HG02798 (cell line): ENCODE results near the gene GSK3A.
A peak's percentile ranks its signal among the peaks of the same experiment; 100 is the strongest.

ENCODE experiments used
- ATAC-seq: cut with Tn5 transposase; IDR thresholded peaks from one replicate; pipeline ENCODE4 v1.9.1; 2021; ENCODE audit warnings: mild to moderate bottlenecking; ENCODE audit not compliant: unreplicated experiment, poor library complexity

The GSK3A gene

GRCh38 chr19:42250666-42251531 is 8.5 kb upstream of the GSK3A start:
- no peak for ATAC-seq

GRCh38 chr19:42250183-42250665 is 7.8 kb upstream of the GSK3A start:
- no peak for ATAC-seq

DNA sequence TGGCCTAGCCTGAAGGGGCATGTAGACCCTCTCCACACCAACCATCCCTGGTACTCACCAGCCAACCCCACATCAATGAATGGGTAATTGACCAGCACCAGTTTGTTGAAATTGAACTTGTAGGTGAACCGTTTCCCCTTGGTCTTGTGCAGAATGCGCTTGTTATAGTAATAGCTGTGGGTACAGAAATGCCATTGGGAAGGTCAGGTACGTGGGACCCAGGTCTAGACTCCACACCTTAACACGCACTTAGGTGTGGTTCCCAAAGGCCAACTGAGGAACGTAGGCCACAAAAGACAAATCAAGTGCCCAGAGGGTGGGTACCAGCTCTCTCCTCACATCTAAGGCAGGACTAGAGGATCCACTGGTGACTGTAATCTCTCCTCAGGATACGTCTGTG is 7.4 kb upstream of the GSK3A start:
- no peak for ATAC-seq

- no peak for ATAC-seq
Observed at GRCh38 chr19:42249149-42249750, 6.8 kb upstream of the GSK3A start.

- no peak for ATAC-seq
Observed at GRCh38 chr19:42248270-42249148, 6.1 kb upstream of the GSK3A start.

DNA sequence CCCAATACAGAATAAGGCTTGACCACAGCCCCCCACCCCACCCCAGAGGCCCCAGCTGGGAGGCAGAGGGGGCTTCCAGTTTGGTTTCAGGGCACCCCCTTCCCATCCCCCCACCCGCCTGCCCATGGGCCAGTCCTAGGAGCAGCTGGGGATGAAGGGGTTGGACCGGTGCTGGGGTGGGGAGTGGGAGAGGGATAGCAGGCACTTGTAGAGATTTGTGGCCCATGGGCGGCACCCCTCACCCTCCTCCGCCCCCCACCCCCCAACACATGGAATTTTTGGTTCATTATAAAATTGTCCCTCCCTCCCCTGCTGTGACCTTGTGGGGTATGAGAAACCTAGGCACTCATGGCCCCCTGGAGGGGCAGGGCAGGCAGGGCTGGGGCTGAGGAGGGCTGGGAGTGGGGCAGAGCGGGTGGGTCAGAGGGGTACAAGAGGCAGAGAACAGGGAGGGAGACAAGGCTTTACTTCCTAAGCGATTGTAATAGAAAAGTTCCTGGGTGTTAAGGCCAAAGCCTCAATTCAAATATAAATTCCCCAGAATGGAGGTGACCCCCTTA is 5.3 kb upstream of the GSK3A start:
- no peak for ATAC-seq

- no peak for ATAC-seq
Observed at GRCh38 chr19:42246922-42247639, 4.7 kb upstream of the GSK3A start.

- ATAC-seq: no peak
Observed at GRCh38 chr19:42246143-42246921, 3.9 kb upstream of the GSK3A start.

- no peak for ATAC-seq
Observed at GRCh38 chr19:42245231-42245630, 2.8 kb upstream of the GSK3A start.

GRCh38 chr19:42244347-42245220 is 2.2 kb upstream of the GSK3A start:
- peak; percentile 35 for ATAC-seq

DNA sequence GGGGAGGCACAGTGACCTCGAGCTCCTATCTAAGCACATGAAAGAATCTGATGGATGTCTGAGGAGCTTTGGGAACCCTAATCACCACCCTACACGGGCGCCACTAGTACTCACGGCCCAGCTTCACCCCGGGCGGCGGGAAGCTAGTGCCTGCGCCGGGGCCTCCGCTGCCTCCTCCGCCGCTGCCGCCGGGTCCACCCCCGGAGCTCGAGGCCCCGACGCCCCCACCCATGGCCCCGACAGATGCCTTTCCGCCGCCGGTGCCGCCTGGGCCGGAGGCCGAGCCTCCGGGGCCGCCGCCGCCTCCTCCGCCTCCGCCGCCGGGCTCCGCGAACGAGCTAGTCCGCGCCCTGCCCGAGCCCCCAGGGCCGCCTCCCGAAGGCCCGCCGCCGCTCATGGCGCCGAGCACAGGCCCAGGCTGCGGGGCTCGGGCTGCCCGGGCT is 312 bp downstream of the GSK3A start:
- ATAC-seq: no peak

DNA sequence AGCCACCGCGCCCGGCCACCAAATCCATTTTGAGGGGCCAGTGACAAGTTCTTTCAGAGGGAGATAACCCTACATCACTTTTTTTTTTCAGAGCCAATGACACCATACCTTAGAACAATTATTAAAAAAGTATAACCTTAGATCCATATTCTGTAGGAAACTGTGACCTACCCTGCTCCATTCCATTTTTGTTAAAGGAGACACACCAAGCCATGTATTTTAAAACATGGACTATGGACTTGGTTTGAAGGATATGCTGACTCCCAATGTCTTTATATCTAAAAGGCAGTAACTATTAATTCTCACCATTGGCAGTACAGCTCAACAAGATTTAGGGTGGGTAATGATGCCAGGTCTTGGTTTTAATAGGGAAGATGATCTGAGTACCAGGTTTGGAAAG is 1.1 kb downstream of the GSK3A start:
- no peak for ATAC-seq

DNA sequence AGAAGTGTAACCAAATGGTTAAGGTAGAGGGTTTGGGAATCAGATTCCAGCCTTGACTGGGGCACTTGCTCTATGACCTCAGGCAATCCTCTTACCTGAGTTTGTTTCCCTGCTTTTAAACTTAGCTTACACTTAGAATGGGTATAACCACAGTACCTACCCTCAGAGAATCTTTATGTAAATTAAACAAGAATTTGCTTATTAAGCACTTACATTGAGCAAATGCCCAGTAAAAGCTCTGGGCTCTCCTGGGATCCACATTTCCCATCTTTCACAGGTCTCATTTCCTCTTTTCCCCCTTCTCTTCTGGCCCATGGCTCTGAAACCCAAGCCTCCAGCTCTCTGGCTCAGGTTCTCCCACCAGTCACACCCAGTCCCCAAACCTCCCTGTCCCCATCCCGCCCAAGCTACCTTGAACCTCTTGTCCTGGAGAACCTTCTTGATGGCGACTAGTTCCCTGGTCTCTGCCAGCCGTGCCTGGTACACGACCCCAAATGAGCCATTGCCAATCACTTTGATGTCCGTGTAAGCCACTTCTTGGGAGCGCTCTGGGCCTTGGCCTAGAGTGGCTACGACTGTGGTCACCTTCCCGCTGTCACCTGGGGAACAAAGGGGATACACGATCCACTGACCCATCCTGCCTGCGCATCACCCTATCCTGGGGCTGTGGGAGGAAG is 2.7 kb downstream of the GSK3A start:
- ATAC-seq: no peak

- ATAC-seq: no peak
Observed at GRCh38 chr19:42235181-42235580, 7.2 kb downstream of the GSK3A start.

GRCh38 chr19:42234364-42234763 is 8.0 kb downstream of the GSK3A start:
- ATAC-seq: no peak

DNA sequence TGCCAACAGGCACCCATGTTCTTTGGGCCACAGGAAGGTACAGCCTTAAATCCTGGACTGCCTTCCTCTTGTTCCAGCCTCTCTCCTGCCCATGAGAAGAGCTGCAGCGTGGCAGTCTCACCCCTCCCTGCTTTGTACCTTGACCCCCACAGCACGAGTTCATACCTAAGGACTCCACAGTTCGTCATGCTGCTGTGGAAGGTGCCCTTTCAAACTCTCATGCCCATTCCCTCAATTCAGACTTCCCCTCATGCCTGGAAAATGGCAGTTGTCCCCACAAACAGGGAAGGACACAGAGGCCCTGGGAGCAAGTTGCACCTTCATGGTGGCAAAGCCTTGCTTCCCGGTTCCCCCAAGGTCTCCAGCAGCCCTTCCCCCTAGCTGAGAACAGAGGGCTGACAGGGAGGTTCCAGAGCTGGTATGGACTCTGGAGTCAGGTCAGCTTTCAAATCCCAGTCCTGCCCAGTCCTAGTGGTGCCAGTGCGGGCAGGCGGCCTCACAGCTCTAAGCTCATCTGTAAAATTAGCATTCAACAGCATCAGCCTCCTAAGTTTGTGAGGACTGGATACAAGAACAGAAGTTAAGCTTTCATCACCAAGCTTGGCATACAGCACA is 8.6 kb downstream of the GSK3A start:
- ATAC-seq: no peak

DNA sequence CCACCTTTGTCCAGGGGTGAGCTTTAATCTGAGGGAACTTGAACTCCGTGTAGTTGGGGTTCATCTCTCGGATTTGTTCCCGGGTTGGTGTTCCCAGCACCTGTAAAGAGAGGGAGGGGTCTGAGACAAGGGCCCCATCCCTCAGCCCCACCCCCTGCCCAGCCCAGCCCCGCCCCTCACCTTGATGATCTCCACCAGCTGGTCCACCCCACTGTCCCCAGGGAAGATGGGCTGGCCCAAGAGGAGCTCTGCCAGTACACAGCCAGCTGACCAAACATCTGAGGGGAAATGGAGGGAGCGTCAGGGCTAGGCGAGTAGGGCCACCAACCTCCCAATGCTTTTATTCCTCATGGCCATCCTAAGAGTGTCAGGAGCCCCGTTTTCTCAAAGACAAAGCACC is 9.3 kb downstream of the GSK3A start:
- ATAC-seq: no peak
